ES-I3 (cell line): Measurements from ENCODE around the gene MYLIP.

Experiments
- H3K36me3 ChIP-seq: 2 replicates; pipeline ENCODE4 v1.6.1; 2013; ENCODE audit warnings: mild to moderate bottlenecking, low read length, control low read depth, moderate library complexity; ENCODE audit not compliant: insufficient read depth
- H3K4me1 ChIP-seq: 2 replicates; pipeline ENCODE4 v1.6.1; 2013; ENCODE audit warnings: mild to moderate bottlenecking, control low read depth, low read length; ENCODE audit not compliant: insufficient read depth
- H3K9ac ChIP-seq: 2 replicates; pipeline ENCODE4 v1.6.1; 2013; ENCODE audit warnings: low read depth, mild to moderate bottlenecking, low read length, moderate library complexity
- H3K9me3 ChIP-seq: 2 replicates; pipeline ENCODE4 v1.6.1; 2013; ENCODE audit warnings: mild to moderate bottlenecking, low read length, moderate library complexity; ENCODE audit not compliant: control insufficient read depth, insufficient read depth

MYLIP gene

GRCh38 chr6:16180696-16181438 lies 52.0 kb downstream of the MYLIP start:
- H3K9ac ChIP-seq = no peak overlapping the region
- no peaks in the 10 kb centered on the region for H3K36me3 ChIP-seq
- no peaks in the 10 kb centered on the region for H3K4me1 ChIP-seq
- H3K9me3 ChIP-seq = no peaks in the 10 kb centered on the region

DNA sequence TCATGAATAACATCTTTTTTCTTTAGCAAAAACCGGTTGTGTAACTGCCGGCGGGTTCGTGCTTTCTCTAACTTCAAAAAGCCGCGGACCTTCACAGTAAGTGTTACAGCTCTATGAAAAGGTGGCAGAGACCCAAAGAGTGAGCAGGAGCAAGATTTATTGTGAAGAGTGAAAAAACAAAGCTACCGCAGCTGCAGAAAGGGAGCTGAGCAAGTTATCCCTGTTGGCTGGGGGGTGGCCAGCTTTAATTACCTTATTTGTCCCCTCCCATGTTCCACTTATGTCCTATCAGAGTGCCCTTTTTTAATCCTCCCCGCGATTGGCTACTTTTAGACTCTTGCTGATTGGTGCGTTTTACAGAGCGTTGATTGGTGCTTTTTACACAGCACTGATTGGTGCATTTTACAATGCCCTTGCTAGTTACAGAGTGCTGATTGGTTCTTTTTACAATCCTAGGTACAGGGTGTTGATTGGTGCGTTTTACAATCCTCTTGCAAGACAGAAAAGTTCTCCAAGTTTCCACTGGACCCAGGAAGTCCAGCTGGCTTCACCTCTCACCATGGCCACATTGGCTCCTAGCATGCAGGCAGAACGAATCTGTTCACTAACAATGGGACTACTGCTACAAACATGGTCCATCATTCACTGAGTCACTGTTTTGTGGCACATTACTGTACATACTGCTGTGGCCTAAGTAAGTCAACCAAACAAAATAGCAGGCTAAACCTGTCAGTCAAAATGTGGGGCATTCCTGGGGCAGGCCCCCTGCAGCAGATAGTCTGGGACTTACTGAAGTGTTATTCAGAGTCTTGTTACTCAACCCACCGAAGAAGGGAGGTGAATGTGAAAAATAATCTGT lies 52.8 kb downstream of the MYLIP start:
- Histone ChIP-seq H3K9me3 (no peaks in the 10 kb centered on the region), H3K9ac (no peak overlapping the region), H3K4me1 (no peaks in the 10 kb centered on the region), H3K36me3 (no peaks in the 10 kb centered on the region)

- Histone ChIP-seq H3K9ac (no peak overlapping the region), H3K9me3 (no peaks in the 10 kb centered on the region), H3K4me1 (no peaks in the 10 kb centered on the region), H3K36me3 (no peaks in the 10 kb centered on the region)
Observed at GRCh38 chr6:16183187-16183664, 54.3 kb downstream of the MYLIP start.

DNA sequence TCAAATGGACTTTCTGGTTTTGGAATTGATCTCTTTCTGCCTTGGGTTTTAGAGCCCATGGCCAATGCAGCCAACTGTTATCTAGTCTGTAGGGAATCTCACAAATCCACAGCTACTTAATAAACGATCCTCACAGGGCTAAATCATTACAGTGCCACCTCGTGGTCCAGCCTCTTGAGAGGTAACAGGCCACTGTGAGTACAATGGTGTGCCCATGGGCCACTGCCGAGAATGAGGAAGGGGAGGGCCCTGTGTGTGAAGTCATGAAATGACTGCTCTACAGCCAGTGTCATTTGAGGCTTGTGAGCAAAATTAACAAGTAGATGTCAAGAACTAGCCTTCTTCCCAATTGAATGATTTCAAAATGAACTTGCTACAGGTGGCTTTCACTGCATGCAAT lies 55.2 kb downstream of the MYLIP start:
- Histone ChIP-seq H3K9ac (no peak overlapping the region), H3K4me1 (no peaks in the 10 kb centered on the region), H3K36me3 (no peaks in the 10 kb centered on the region), H3K9me3 (no peaks in the 10 kb centered on the region)

- Histone ChIP-seq H3K9ac (no peak overlapping the region), H3K9me3 (no peaks in the 10 kb centered on the region), H3K36me3 (no peaks in the 10 kb centered on the region), H3K4me1 (no peaks in the 10 kb centered on the region)
Observed at GRCh38 chr6:16184551-16184950, 55.7 kb downstream of the MYLIP start.

DNA sequence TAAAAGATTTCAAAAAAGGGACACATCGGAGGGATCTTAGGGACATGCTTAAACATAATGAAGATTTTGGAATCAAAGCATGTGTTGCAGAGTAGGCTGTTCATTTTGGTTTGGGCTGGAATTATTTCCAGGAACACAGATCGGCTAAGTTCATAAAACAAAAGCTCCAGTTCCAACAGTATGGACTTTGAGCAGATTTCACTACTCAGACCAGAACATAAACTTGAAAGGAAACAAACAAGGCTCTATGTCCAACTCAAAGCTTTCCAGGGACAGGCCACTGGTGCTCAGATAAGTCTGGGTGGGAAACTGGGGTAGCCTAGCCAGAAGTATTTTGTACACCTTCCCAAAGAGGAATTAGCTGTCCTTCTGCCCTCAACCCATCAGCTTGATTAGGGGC lies 58.3 kb downstream of the MYLIP start:
- no peaks in the 10 kb centered on the region for H3K9me3 ChIP-seq
- no peak overlapping the region for H3K9ac ChIP-seq
- no peaks in the 10 kb centered on the region for H3K36me3 ChIP-seq
- H3K4me1 ChIP-seq = no peaks in the 10 kb centered on the region

GRCh38 chr6:16190214-16190613 lies 61.3 kb downstream of the MYLIP start:
- H3K9me3 ChIP-seq = no peaks in the 10 kb centered on the region

GRCh38 chr6:16196260-16196983 lies 67.5 kb downstream of the MYLIP start:
- Histone ChIP-seq H3K9me3 (no peaks in the 10 kb centered on the region), H3K36me3 (no peaks in the 10 kb centered on the region), H3K9ac (no peak overlapping the region), H3K4me1 (no peaks in the 10 kb centered on the region)

More at GRCh38 chr6:16190214-16190613, 61.3 kb downstream of the MYLIP start:
- Histone ChIP-seq H3K4me1 (no peaks in the 10 kb centered on the region), H3K36me3 (no peaks in the 10 kb centered on the region), H3K9ac (no peak overlapping the region)

DNA sequence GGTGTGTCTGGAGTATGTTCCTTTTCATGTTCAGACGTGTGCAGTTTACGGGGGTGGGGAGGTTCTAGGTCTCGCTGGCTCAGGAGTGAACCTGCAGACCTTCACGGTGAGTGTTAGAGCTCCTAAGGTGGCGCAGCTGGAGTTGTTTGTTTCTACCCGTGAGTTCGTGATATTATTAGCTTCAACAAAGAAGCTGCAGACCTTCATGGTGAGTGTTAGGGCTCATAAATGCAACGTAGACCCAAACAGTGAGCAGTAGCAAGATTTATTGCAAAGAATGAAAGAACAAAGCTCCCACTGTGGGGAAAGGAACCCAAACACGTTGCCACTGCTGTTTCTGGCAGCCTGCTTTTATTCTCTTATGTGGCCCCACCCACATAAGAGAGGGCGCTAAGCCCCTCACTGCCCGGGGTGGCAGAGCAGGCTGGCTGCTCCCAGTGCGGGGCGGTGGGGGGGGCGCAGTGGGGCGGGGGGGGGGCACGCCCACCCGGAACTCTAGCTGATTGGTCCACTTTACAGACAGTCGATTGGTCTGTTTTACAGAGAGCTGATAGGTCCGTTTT lies 68.2 kb downstream of the MYLIP start:
- no peaks in the 10 kb centered on the region for H3K4me1 ChIP-seq
- H3K9me3 ChIP-seq = no peaks in the 10 kb centered on the region
- no peaks in the 10 kb centered on the region for H3K36me3 ChIP-seq
- H3K9ac ChIP-seq = no peak overlapping the region
